ENCODE data around the gene TNNT3.
"Not testable (repeated sequence)": the region's sequence is repeated elsewhere in the genome, so short reads cannot be mapped to it uniquely, and the experiment has no call there.

Gene TNNT3

DNA sequence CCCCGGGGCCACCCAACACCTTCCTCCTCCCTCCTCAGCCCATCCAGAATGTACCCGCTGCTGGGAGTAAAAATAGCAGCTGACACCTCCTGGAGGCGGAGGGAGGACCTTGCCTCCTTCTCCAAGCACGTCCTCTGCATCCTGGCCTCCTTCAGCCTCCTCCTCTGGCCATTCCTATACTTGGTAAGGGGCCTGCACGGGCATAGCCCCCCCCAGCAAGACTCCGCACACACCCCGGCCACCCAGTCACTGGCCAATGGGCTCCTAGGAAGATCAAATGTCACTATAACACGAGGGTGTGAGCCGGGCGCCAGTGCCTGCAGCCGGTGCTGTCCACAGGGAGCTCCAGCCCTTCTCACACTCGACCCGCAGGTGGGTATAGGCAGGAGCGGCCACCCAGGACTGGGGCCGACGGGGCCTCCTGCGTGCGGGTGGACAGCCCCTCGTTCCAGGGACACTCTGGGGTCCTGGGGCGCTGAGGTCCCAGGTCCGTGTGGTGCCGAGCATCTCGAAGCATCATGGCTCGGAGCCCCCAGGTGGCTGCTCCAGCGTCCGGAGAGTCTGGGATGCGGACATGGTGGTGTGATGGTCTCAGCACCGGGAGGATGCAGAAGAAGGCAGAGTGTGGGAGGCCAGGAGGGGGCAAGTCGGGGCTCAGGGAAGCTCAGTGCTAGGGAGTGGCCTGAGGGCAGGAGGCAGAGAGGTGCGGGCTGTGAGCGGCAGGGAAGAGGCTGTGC lies at the start of gene TNNT3:
TSS of gene TNNT3 (plus strand) at position 313 of the 737 bp plus-strand sequence. CDS start 3,172 bp downstream, outside the sequence.
- DNase-seq (ENCODE audit: low read depth in 3 of 3) = no peak

DNA sequence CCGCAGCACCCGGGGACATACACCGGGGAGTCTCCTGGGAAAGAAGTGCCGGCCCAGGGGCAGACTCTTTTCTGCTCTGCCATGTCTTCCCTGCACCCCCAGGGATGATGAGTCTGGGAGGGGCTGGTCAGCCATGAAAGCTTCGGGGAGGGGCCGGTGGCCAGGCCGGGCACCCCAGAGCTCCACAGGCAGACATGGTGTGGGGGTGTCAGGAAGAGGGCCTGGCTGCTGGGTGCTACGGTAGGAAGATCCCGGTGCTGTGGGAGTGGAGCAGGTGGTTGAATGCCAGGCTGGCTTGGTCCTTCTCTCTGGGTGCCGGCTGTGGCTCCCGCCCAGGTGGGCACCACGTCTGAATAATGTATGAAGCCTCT lies 49.2 kb upstream of the TNNT3 start:
- DNase-seq (ENCODE audit: low read depth in 3 of 3) = no peak

DNA sequence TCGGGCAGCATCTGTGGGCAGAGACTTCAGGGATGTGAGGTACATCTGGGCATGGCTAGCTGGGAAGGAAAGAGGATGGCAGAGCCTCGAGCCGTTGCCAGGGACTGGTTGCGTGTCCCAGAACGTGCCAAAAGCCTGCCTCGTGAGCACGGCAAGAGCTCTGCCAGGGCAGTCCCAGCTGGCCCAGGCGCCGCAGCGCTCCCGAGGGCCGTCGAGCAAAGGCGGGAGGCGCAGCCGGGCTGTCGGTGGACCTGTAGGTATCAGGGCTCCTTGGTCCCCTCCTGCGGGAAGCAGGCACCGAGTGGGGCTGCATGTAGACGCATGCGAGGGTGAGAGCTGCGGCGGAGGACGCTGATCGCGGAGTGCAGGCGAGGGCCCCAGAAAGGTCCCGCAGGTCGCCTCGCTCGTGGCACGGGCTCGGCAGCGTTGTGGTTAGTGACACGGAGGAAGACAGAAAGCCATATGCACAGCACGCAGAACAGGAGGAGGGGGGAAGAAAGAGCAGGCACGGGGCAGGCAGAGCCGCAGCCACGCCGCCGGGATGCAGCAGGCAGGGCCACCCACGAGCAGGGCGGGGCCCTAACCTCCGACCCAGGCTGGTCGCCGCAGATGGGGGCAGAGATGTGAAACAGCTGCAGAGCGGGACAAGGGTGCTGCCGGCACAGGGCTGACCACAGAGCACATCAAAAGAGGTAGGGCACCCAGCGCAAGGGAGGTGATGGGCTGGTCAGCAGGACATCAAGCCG lies 48.6 kb upstream of the TNNT3 start:
- no peak for DNase-seq (ENCODE audit: low read depth in 3 of 3)

DNA sequence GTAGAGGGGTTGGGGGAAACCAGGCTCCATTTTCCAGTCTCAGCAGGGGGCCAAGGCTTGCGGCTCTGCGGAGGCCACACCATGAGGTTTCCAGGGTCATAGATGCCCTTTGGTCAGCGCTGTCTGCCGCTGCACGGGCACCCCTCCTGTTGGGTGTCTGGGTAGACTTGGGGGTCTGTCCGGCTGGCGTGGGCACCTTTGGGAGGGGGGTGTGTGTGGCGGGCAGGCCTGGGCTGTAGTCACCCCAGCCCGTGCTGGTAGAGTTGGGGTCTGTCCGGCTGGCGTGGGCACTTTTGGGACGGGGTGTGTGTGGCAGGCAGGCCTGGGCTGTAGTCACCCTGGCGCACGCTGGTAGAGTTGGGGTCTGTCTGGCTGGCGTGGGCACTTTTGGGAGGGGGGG lies 48.0 kb upstream of the TNNT3 start:
- no peak for DNase-seq (ENCODE audit: low read depth in 3 of 3)

DNA sequence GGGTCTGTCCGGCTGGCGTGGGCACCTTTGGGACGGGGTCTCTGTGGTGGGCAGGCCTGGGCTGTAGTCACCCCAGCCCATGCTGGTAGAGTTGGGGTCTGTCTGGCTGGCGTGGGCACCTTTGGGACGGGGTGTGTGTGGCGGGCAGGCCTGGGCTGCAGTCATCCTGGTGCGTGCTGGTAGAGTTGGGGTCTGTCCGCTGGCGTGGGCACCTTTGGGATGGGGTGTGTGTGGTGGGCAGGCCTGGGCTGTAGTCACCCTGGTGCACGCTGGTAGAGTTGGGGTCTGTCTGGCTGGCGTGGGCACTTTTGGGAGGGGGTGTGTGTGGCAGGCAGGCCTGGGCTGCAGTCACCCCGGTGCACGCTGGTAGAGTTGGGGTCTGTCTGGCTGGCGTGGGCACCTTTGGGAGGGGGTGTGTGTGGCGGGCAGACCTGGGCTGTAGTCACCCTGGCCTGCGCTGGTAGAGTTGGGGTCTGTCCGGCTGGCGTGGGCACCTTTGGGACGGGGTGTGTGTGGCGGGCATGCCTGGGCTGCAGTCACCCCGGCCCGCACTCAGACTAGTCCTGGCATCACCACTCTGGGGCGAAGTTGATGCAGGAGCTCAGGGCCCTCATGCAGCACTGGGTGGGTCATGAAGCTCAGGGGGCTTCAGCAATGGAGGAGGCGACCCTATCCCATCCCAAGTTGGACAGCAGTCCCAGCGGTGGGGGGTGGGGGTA lies 47.1 kb upstream of the TNNT3 start:
- no peak for DNase-seq (ENCODE audit: low read depth in 3 of 3)

DNA sequence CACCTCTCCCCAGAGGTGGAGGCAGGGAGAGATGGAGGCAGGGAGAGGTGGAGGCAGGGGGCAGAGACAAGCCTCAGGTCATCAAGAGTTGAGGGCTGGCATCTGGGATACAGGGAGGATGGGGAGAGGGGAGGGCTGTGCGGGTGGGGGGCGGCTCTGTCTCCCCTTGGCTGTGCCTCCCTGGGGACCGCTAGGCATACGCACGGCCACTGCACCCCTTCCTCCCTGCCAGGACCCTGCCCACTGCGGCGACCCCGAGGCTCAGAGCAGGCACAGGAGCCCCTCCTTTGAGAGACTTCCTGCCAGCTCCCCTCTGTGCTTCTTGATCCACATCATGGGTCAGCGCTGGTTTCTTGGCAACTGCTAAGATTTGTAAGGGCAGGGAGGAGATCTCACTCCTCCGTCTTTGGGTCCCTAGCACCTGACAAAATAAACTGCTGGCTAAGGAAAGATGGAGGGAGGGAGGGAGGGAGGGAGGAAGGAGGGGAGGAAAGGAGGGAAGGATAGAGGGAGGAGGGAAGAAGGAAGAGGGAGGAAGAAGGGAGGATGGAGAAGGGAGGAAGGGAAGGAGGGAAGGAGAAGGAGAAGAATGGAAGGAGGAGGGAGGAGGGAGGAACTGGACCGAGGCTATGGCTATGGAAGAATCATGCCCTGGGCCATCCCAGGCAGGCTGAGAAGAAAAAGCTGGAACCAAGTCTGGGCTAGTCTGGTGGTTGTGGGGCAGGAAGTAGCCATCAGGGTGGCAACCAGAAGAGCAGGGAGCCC lies 46.3 kb upstream of the TNNT3 start:
- DNase-seq (ENCODE audit: low read depth in 3 of 3) = no peak

DNA sequence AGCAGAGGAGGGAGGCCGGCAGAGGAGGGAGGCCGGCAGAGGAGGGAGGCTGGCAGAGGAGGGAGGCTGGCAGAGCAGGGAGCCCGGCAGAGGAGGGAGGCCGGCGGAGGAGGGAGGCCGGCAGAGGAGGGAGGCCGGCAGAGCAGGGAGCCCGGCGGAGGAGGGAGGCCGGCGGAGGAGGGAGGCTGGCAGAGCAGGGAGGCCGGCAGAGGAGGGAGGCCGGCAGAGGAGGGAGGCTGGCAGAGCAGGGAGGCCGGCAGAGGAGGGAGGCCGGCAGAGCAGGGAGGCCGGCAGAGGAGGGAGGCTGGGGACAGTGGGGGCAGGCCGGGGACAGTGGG lies 45.7 kb upstream of the TNNT3 start:
- DNase-seq (ENCODE audit: low read depth in 3 of 3) = not testable (repeated sequence)

DNA sequence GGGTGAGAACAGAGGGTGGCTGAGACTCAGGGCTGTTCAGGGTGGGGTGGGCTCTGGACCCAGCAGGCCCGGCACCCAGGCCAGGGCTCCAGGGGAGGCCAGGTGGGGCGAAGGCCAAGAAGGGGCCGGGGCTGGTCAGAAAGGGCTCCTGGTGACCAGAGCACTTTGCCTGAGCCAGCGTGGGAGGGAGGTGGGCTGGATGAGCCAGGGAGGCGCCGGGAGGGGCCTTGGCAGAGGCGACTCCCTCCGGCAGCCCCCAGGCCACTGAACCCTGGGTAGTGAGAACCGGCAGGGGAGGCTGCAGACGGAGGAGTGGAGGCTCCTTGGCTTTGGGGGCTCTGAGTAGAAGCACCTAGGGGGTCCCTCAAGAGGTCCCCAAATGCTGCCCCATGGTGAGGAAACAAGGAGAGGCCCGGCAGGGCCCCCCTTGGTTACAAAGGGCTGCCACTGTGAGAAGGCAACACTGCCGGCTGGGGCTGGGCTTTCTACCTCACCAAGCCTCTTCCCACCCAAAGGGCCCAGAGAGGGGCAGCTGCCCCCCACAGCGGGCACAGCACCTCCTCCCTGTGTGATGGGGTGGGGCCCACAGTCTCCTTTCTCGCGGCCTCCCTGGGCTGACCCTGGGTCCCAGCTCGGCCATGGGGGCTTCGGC lies 44.9 kb upstream of the TNNT3 start:
- DNase-seq (ENCODE audit: low read depth in 3 of 3) = not testable (repeated sequence)

DNA sequence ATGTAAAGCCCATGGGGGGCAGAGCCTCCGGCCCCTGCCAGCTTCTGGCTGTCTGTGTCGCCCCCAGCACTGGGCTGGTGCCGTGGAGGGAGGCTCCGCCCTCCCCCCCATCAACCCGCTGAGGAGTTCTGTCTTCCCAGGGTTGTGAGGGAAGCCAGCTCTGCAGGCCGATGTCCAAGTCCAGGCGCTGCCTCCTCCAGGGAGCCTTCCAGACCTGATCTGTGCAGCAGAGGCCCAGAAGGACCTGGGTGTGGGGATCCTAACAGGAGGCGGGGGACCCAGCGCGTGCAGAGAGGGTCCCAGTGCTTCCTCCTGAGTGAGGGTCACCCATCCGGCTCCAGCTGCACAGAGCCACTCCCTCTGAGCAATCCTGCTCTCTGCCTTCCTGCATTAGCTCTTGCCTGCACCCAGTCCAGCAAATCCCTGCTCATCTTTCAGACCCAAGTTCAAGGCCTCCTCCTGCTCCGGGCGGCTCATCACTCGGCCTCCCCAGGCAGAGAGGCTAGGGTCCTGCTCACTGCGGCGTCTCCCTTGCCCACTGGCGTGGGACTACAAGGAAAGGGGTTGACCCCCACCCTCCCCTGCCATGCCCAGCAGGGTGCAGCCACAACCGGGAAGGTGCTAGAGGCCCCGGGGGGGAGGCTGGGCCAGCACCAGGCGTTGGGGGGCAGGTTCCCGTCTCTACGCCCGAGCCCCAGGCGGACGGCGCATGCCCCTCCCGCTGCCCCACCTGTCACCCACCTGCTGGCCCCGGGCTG lies 44.2 kb upstream of the TNNT3 start:
- DNase-seq (ENCODE audit: low read depth in 3 of 3) = no peak

DNA sequence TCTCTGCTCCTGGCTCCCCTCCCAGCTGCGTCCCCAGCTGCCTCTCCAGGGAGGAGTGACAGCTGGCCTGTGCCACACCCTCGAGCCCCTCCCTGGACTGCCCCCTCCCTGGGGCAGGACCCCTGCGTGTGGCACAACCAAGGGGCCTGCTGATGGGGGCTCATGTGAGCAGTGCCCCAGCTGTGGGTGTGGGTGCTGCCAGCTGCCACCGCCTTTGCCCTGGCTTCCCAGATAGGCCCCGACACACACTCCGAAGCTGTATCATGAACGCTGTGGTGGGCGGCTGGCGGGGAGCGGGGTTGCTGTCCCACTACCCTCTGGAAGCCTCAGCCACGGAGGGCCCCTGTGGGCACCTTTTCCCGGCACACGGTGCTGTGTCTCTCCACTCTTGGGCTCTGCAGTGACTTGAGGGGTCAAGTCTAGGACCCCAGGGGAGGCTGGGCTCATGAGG lies 43.6 kb upstream of the TNNT3 start:
- DNase-seq (ENCODE audit: low read depth in 3 of 3) = not testable (repeated sequence)

DNA sequence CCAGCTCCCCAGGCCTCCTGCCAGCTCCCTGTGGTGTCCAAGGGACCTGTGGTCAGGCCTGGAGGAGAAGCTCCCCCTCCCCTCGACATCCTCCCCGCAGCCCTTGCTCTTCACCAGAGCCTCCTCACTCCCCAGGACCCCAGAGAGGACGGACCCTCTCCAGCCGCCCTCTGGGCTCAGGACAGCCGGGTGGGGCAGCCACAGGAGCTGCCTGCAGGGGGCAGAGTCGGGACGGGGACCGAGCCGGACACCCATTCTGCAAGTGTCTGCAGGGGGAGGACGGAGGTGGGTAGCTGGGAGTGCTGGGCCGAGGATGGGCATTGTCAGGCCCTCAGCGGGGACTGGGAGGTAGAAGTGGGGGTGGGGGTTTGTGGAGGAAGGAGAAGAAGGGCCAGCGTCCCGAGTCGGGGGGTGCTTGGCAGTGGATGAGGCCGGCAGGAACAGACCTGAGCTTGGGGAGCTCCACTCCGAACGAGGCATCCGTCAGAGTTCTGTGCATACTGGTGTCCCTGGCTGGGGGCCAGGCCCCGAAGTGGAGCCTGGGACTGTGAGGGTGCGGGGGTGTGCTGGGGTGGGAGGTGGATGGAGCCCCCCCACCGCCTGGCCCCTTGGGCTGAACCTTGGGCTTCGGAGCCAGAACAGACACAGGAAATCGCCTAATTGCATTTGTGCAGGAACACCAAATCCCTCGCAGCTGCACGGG lies 43.0 kb upstream of the TNNT3 start:
- no peak for DNase-seq (ENCODE audit: low read depth in 3 of 3)

DNA sequence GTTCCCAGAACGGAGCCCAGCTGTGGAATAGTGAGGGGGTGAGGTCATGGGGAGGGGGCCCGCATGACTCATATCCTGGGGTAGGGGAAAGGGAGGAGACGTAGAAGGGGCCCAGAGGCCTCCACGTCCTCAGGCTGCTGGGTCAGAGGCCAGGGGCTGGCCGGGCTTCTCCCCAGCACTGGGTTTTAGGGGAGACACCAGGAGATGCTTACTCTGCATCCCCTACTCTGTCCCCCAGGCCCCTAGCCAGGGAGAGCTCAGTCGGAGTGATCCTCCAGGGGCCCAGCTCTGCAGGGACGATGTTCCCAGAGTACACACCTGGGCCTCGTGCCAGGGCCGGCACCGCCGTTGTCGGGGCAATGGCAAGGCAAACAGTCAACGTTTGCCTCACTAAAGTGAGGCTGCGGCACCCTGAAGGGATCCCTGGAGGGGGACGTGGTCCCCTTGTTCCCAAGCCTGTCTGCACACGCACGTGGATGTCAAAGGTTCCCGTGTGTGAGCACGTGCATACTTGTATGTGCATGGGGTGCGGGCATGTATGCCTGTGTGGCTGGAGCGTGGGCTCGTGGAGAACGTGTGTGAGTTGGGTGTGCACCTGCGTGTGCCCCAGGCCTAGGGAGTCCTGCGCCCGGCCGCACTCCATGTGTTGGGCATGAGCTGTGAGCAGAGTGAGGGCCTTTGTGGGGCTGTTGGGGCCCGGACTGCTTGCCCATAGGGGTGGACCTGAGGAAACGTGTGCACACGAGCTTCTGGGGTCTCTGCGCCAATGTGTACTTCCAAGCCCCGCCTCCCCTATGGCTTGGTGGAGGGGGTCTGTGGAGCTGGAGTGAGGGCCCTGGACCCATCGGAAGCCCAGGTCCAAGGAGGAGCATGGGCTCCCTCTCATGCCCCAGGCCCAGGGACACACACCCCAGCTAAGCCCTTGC lies 42.0 kb upstream of the TNNT3 start:
- no peak for DNase-seq (ENCODE audit: low read depth in 3 of 3)

DNA sequence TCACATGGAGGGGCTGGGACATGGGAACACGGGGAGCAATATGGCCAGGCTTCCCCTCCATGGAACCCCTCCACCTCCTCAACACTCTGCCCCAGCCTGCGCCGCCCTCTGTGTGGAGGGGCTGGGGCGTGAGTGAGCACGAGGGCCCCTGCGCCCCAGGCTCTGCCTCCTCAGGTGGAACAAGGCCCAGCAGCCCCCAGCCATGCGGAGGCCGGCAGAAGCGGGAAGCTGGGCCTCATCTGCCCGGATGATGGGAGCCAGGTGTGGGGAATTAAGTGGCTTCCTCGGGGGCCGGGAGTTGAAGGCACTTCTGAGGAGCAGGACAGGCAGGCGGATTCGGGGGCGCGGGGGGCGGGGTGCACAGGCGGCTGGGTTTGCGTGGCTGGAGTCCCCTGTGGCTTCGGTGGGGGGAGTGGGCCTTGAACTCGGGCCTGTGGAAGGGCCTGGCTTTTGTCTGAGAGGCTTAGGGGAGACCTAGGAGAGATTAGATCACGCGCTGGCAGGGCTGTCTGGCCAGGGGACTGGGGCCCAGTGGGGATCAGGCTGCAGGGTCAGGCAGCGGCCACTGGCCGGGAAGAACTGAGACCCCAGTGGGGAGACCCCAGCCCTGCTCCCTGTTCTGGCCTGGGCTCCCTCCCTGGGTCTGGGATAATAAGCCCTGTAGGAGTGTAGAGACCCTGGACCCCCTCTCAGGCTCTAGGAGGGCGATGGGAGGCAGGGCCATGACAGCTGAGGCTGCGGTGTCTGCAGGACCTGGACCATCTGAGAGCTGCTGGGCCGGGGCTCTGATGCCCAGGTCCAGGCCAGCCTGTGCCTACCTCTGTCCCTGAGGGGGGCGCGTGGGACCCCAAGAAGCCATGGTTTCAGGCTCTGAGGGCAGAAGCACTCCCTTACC lies 41.1 kb upstream of the TNNT3 start:
- no peak for DNase-seq (ENCODE audit: low read depth in 3 of 3)

DNA sequence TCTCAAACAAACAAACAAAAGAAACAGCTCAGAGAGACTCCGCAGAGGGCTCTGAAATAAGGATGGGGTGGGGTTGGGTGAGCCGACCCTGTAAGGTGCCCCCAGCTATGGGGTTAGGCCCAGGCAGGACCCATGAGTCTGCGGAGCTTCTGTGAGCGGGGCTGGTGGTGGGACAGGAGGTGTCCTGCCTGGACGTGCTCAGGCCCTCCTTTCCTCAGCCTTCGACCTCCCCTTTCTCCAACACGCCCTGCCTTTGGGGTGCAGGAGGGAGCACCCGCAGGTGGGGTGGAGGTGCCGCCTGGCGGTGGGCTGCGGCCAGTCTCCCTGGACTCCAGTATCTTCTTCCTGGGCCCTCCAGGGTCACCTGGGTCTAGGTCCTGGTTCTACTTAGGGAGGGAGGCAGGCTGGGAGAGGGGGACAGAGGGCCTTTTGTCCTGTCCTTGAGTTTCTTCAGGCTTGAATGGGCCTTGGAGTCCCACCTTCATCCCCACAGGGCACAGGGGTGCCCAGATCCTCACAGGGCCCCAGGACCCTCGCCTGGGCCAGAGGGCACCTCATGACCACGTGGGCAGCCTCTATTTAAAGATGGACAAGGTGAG lies 40.1 kb upstream of the TNNT3 start:
- DNase-seq (ENCODE audit: low read depth in 3 of 3) = no peak

DNA sequence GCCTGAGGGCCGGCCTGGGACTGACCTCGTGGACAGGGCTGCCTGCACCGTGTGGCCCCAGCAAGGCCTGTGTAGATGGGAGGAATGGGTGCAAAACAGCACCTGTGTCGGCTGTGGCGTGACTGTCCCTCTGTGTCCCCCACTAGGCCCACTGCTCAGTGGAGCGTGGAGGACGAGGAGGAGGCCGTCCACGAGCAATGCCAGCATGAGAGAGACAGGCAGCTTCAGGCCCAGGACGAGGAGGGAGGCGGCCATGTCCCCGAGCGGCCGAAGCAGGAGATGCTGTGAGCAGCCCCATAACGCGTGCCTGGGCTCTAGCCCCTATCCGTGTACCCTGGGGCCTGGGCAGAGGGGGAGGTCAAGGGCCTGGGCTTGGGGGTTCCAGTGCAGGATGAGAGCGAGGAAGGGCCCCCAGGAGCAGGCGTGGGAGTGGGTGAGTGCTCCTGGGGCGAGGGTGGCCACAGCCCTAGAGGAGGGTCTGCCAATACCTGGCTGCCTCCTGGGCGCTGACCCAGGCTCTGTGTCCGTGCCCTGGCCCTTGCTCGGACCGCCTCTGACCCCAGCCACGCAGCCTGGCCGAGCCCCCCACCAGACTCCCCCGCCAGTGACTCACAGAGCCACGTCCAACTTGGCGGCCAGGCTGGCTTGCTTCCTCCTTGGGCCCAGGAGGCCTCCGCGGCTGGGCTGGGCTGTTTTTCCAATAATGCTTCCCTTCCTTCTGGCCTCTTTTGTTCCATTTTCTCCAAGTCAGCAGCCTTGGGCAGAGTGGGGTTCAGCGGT lies 39.4 kb upstream of the TNNT3 start:
- DNase-seq (ENCODE audit: low read depth in 3 of 3) = no peak

DNA sequence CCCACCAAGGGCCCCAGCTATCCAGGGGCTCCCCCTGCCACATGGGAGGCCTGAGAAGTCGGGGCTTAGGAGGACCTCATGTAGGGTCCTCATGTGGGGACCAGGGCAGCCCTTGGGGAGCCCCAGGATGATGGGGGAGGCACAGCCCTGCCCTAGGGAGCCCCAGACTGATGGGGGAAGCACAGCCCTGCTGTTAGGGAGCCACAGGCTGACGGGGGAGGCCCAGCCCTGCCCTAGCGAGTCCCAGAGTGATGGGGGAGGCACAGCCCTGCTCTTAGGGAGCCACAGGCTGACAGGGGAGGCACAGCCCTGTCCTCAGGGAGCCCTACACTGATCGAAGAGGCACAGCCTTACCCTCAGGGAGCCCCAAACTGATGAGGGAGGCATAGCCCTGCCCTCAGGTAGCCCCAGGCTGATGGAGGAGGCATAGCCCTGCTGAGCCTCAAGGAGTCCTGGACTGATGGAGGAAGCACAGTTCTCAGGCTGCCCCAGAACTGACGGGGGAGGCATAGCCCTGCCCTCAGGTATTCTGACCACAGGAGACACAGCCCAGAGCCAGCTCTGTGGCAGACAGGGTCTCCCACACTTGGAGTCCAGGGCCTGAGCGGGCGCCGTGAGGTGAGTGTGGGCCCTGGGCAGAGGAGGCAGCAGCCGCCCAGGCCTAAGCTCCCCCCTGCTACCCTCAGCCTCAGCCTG lies 38.6 kb upstream of the TNNT3 start:
- no peak for DNase-seq (ENCODE audit: low read depth in 3 of 3)
